Fibroblast of upper back skin (primary cell): ENCODE data around the gene CACNA2D3.
A peak's percentile ranks its signal among the peaks of the same experiment; 100 is the strongest.

Experiments
- DNase-seq: peaks from one replicate; pipeline ENCODE4 v3.0.0-alpha.2; 2013

CACNA2D3 gene

DNA sequence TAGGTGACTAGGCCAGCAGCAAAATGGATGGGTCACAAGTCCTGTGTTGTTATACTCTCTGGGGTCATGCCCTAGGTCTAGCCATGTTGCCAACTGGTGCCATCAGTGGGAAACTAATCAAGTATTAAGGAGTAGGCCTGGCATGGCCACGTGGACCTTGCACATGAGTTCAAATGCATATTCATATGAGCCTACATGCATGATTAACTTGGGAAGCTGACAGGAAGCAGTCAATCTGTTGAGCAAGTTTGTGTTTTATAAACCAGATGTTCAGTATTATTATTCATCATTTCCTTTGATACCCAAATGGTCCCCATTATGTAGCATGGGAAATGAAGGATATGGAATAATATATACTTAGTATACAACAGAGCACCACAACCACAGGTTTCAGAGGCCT lies 710.5 kb downstream of the CACNA2D3 start:
- no peak for DNase-seq

DNA sequence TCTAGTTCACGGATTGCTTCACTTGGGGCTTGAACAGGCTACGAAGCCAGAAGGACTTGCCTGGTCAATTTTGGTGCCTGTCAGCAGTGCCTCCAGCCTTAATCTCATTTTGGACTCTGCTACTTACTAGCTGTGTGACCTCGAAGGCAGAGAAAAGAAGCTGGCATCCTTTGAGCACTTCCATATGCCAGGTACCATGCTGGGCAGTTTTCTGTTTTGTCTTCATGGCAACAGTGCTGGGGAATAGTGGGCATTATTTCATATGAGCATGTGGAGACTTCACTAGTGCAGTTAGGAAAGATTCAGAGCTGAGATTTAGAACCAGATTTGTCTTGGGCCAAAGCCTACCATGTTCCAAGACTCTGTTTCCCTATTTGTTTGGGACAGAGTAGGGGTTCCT lies 713.3 kb downstream of the CACNA2D3 start:
- no peak for DNase-seq

DNA sequence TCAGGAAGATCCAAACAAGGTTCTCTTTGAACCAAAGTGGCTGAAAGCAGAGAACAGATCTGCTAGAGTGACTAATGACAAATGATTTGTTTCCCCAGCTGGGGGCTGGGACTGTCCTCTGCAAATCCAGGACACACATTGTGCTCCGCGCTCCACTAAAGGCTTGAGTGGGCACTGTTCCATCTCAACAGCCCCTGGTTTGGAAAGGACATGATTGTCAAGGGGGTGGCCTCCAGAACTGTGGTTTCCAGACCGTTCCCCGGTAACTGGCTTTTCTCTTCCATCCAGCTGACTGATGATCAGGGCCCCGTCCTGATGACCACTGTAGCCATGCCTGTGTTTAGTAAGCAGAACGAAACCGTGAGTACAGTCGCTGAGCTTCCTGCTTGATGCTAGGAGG lies 714.5 kb downstream of the CACNA2D3 start:
- no peak for DNase-seq

DNA sequence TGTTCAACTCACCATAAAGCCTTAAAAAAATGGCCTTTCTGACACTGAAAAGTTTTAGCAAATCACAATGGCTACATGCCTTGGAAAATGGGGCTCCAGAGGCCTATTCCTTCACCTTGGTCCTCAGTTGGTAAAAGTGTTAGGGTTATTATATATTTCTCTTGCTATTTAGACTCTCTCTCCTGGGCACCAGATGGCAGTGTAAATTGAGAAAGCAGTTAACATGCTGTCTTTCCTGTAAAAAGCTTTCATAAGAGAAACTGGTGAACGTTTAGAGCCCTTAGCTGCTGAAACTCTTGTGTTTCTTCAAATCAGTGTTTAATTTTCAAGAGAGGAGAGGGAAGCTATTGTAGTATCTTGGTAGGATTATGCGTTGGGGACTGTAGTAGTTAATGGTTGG lies 715.6 kb downstream of the CACNA2D3 start:
- DNase-seq: peak; percentile 31

DNA sequence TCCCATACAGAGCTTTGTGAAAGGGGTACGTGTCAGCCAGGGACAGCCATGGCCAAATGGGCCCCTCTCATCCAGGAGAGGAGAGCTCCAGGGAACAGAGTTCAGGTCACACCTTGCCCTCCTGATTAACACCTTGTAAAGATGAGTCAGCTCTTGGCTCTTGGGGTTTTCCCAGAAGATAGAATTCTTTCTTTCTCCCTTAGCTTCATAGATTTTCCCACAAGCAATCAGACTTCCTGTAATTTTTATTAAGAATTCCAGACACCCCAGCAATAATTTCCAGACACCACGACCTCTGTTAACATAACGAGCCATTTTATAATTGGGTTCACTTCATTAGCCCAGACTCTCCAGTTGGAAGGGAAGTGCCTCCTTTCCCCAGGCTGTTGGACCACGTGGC lies 719.1 kb downstream of the CACNA2D3 start:
- no peak for DNase-seq

DNA sequence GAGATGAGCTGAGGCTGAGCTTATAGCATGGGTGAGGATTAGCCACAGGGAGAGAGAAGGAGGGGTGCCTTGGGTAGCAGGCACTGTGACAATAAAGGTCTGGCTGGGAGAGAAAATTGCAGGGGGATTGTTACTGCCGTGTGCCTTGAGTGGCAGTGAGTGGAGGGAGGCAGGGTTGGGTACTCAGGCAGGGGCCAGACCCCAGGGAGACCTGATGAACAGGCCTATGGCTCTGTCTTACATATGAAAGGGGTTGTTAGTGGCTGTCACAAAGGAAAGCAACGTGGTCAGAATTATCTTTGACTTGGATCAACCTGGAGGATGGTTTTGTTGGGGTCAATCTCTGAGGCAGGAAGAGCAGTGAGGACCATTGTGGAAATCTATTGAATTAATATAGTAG lies 721.0 kb downstream of the CACNA2D3 start:
- no peak for DNase-seq

DNA sequence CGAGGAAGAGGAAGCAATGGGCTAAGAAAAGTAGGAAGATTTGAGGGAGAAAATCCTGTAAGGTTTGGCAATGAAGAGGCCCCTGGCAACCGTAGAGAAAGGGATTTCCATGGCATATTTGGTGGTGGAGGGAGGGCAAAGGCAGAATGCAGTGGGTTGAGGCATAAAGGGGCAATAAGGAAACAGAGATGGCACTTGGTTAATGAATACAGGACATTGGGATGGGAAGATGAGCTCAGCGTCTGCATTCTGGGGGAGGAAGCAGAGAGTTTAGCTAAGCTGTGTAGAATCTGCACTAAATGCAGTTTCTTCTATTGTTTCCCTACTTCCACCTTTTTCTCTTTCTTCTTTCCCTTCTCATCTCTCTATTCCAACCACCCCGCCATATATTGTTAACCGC lies 721.9 kb downstream of the CACNA2D3 start:
- no peak for DNase-seq

DNA sequence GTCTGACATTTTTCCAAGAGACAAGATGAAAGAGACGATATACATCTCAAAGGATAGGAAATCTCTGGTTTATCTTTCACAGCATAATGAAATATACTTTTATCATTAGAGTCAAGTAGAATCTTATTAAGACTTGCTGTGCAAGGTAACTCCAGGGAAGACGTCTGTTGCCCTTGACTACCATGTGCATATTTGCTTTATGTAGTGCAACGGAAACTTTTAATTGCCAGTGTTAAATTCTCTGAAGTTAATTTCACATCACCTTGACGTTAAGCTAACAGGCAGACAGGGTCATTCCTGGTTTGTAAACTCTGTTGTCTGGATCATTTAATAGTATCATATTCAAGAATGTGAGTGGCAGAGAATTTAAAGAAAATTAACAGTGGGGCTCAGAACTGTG lies 722.7 kb downstream of the CACNA2D3 start:
- DNase-seq: no peak

DNA sequence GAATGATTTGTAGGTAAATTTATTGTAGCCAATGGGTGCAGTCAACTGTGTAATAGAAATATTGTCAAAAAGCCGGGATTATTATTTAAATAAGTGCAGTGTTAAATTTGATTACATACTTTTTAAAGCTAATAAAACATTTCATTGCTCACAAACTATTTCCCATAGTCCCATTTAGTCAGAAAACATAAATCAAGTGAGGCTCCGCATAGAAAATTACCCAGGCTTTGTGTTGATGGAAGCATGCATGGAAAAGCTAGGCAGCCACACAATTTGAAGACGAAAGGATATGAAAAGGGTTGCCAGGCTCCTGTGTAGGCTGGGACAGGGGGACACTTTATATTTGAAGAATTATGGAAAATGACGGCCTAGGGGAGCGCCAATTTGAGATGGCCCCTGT lies 723.2 kb downstream of the CACNA2D3 start:
- DNase-seq: no peak

DNA sequence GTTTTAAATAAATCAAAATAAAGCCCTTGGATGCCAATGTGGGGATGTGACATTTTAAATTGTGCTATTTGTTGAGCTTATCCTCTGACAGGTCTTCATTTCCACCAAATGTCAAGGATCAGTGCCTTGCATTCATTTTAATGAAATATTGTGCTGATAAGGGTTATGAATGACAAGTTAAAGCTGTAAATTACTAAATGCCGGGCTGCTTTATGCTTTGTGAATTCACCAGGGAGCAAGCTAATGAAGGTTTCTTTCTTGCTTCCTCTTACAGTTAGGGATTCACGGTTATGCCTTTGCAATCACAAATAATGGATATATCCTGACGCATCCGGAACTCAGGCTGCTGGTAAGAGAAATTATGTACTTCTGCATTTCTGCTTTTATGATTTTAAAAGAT lies 723.8 kb downstream of the CACNA2D3 start:
- DNase-seq: no peak

DNA sequence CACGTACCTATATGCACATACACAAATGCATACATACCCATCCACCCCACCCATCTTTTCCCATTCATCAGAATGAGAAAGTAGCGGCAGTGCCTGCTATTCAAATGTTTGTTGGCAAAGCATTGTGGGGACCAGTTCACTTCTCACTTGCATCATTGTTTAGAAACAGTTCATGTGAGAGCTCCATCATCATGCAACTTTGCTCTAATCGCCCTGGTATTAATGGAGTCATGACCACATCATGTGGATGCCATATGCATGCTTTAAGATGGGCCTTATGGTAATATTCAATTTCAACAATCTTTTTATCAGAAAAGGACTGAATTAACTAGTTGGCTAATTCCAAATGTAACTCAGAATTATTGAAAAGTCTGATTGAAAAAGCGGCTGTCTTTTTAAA lies 725.0 kb downstream of the CACNA2D3 start:
- DNase-seq: no peak

DNA sequence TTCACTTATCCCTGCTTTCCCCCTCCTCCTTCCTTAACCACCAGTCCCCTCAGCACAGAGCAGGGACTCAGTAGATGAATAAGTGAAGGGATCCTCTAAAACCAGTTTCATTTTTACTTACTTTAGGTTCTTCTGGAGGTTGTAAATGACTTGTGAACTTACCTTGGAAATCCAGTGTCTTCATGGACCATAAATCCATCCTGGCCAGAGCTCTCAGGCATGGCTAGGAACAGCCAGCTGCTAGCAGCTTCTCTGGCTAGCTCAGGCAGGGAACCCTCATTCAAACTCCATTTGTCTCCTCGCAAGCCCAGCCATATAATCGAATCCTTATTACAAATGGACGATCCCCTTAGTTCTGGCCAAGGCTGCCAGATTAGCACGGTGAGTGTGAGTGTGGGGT lies 727.0 kb downstream of the CACNA2D3 start:
- DNase-seq: no peak

DNA sequence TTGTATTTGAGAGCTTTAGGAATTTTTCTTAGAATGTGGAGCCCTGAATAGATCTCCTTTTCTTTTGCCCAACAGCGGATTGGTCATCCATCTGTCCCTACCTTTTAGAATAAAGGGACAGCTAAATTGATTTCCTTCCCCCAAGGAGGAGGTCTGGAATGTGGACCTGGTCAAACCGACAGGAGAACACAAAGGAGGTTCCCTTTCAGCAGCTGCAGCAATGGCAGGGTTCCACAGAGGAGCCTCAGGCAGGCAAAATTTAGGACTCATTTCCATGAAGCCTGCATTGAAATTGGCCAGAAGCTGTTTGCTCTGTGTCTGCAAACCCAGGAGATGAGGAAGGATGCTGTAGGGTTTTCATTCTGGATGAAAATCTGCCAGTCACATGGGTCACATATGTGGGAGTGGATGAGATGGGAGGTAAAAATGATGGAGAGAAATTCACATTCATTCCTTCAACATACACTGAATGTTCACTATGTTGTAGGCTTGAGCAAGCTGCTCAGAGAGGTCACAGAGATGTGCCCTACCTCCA lies 728.2 kb downstream of the CACNA2D3 start:
- DNase-seq: no peak

DNA sequence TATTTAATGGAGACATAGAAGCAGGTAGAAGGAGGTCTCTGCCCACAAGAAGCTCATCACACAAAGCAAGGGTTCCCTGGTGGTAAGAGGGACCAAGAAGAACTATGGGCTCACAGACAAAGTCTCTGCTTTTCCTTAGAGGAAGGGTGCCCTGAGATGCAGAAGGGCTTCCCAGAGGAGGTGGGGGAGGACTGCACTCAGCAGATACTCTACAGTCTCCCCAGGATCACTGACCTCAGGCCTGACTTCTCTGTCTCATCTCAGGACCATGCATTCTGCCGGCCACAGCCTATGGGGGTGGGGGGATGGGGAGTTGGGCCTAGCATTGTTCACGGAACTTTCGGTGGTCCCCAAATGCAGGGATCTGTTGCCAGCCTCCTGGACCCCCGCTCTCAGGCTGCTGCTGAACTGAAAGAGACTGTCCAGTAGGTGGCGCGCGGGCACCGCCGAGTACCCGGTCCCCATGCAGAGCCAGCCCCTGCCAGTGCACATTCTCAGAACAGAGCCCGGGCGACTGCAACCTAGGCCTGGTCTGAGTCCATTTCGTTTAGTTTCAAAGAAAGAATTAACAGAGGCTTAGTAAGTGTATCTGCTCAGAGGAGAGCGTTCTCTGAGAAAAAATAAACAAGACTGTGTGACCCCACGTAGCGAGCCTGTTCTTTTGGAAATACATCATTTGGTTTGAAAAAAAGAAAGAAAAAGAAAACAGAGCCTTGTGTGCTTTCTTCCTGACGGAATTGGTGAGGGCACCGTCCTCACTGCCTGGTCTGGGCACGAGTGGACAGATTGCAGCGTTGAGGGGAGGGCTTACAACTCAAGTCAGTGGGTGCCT lies 731.4 kb downstream of the CACNA2D3 start:
- peak; percentile 70 for DNase-seq

DNA sequence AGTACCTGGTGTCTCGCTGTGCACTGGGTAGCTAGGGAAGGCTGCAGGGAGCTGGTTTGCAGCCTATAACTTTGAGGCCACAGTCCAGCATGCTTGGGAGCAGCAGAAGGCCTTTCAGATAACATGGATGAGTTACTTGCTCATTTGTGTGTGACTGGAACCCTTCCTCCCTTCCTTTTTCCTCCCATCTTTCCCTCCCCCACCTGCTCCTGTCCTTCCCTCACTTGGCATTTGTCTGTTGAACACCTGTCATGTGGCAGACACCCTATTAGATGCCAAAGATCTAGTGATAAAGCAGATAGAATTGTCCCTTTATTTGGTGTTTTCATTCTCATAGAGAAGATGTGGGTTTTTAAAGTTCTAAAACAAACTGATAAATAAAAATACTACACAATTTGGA lies 733.9 kb downstream of the CACNA2D3 start:
- no peak for DNase-seq

DNA sequence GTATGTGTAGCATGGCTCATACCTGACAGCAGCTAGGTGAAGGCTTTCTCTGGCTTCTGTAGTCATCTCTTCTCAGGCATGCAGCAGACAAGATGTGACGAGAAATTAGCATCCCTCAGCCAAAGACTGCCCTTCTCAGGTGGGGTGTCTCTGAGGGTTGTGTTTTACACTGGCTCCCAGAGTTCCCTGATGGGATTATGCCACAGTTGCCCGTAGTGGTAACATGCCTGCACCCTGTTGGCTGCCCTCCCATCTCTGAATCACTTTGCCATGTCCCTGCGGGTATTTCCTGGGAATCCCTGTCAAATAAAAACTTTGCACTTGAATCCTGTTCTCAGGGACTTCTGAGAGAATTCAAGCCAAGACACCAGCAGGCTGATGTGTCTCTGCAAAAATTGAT lies 735.0 kb downstream of the CACNA2D3 start:
- no peak for DNase-seq

DNA sequence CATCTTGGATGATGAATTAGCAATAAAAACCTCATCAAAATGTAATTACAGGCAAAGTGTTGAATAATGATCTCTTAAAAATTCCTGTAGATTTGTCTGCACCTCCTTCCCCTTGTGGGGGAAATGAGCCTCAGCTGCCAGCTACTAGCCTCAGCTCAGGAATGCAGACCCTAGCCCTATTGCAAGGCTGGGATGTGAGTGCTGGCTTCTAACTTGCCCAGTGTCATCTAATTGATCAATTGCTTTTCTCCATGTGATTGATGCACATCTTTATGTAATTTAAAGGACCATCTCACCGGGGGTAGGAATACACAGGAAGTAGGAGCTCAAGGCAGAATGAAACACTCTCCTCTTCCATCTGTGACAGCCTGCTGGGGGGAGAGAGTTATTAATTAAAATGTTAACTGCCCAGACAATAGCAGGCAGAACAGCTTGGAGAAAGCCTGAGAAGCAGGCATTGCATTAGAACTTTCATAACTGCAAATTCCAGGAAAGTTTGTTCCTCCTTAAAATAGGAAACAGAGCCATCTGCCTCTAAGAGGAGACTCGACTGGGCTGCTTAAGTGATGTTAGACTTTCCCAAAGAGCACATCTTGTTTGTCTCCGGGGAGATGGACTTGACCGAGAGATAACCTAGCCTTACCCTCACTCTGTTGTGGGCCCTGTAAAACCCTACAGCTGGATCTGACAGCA lies 735.9 kb downstream of the CACNA2D3 start:
- peak; percentile 66 for DNase-seq

DNA sequence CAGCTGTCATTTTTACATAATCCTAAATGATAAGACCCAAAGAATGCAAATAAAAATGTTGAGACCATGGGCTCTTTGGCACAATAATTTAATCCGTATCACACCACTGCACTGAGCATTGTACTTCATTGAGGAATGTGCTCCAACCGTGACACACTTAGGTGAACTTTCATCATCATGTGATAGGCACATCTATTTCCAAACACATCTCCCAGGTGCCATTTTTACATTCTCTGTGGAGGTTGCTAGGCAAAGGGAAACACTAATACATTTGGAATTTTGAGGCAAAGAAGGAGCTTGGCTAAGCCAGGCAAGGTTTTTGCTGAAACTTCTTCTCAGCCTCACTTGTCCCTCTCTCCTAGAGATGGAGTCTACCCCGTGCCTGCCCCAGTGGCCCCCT lies 736.8 kb downstream of the CACNA2D3 start:
- peak; percentile 88 for DNase-seq

DNA sequence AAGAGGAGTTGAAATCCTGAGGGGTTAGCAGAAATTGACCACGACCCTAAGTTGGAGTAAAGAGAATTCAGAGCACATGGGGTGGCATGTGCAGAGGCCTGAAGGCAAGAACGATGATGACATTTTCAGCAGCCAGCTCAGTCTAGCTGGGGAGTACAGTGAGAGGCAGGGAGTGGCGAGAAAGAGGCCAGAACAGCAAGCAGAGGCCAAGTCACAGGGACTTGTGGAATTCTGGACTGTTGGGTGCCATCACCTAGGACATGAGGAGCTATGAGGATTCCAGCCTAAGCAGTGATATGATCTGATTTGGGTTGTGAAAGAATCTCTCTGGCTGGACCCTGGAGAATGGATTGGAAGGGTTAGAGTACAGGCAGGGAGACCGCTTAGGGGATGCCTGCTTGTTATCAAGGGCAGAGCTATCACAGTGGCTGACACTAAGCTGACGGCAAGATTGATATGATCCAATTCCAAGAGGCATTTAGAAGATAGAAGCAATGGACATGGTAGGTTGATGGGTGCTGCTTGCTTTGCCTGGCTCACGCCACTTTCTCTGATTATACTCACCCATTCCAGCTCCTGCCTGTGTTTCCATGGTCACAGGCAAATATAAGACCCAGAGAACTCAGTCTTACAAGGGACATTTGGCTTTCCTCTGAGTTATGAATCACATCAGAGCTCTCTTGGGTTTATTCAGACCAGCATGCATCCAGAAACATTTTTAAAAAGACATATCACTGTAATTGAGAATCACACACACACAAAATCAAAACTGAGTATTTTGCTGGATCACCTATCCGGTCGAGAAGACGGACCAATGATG lies 739.1 kb downstream of the CACNA2D3 start:
- no peak for DNase-seq

DNA sequence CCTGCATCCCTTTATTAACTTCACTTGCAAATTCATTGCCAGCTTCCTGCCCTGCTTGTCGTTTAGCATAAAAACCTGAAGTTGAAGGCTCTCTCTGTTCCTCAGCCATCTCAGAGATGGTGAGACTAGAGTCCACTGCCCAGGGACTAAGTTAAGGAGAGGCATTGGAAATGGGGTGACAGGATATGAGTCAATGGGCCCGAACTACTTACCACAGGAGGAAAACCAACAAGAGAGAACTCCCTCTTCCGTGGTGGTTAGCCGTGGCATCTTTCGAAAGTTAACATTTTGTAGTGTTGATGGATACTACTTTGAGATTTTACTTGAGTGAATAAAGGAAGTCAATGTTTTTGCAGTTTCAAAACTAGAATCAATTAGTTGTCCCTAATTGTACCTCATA lies 740.2 kb downstream of the CACNA2D3 start:
- DNase-seq: no peak

DNA sequence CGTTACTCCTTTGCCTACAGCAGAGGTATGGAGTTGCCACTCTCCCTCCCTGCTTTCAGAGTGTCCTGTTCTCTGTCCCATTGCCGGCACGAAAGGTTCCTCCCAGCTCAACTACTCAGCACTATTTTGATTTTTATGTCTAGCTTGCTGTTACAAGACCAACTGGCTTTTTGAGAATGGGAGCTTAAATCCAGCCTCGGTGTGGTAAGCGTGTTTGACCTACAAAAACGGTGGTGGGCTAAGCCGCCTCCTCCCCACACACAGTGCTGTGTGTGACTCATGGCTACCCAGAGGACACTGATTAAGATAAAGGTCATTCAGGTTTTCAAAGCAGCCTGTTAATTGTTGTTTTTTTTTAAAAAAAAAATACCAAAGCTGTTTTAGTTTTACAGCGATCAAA lies 741.0 kb downstream of the CACNA2D3 start:
- no peak for DNase-seq

DNA sequence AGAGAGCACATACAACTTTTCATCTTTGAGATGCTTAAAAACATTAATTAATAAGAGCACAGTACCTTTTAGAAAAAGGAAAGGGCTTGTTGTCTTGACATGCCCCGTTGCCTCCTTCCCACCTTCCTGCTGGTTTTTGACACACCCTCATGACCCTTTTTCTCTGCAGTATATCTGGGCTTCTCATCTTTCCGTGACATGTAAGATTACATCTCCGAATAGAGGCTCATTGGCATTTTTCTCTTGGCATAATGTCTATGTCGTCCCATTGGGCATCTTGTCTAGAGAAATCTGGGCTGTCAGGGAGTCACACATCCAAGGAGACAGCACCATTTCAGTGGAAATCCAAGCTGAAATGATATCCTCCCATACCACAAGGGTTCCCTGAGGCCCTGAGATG lies 741.4 kb downstream of the CACNA2D3 start:
- DNase-seq: no peak

DNA sequence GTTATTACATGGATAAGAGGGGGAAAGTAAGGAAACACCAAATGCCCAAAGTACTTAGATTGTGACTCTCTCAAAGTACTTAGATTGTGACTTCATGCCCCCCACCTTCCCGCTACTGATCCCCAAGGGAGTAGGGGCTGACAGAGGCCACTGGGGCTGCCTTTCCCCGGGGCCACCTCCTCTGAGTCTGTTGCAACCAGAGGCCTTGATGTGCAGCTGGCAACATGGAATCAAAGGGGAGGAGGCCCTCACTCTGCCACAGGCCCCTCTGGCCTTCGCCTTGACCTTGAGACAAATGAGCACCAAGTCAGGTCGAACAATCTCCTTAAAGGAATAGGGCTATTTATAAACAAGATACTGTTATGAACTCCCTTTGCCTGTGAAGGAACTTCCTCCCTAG lies 743.0 kb downstream of the CACNA2D3 start:
- DNase-seq: no peak

DNA sequence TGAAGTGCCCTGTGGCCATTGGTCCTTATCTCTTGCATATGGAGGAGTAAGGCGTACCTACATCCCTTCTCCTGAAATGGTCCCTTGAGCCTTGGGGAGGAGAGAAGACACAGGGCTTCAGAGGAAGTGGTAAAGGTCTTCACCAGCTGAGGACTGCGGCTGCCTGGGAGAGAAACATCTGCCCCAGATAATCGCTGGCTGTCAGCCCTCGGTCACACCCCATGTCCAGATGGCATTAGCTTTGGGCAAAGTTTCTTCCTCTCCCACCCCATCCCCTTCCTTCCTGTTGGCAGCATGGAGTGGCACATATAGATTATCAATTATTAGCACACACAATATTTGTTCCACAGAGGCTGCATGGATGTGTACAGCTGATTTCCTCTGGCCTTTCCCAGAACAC lies 743.9 kb downstream of the CACNA2D3 start:
- no peak for DNase-seq
